Lower leg skin (tissue), 4 donors: ENCODE data around the gene TBC1D8. TPM values are rescaled to one million over a fixed set of nuclear protein-coding genes. Genes with fewer than 3 reads are reported as not detected.

Source experiments
- DNase-seq, 2 donors: peaks; one replicate each; pipeline ENCODE4 v3.0.0-alpha.2; 2019; ENCODE audit warnings: low spot score in 2 of 2
- H3K4me3 ChIP-seq: fragments of 200-600 bp; sonication (generic); 2 replicates; pipeline ENCODE4 v1.5.1; 2017; ENCODE audit warnings: mild to moderate bottlenecking, low read depth; ENCODE audit not compliant: poor library complexity, severe bottlenecking
- POLR2A ChIP-seq, 2 donors: fragments of 450-650 bp; IDR thresholded peaks; one replicate each; pipeline ENCODE4 v1.6.1; 2016 to 2017; ENCODE audit warnings: antibody characterized with exemption in 2 of 2, mild to moderate bottlenecking in 1 of 2, moderate library complexity in 1 of 2
- whole genome bisulfite sequencing, 2 donors: methylation state at CpG; one replicate each; pipeline ENCODE4 v1.1.5; 2018; 5-methylcytosine and 5-hydroxymethylcytosine counted together
- intact Hi-C: fragments of 100-400 bp; cut with DNase I; formaldehyde crosslinking; loops from one replicate; pipeline ENCODE4 v1.15.0; 2023; ENCODE audit warnings: low total_unique reads
- total RNA-seq, 4 donors: library from RNA; depleted of rRNA; stranded (reverse); fragments of >200 nt; gene quantifications; one replicate each; pipeline ENCODE4 v1.1.0, GENCODE V29; 2016
- TF ChIP-seq, protein P1 (sequence below), 3 donors: fragments of 450-650 bp; IDR thresholded peaks; one replicate each; pipeline ENCODE4 v1.5.1; 2016; ENCODE audit warnings: antibody characterized with exemption in 3 of 3, mild to moderate bottlenecking in 3 of 3, moderate library complexity in 2 of 3

The TBC1D8 gene
- total RNA-seq, 4 donors from 2014 or later = 29.4 to 102 (median 46.1) TPM

DNA sequence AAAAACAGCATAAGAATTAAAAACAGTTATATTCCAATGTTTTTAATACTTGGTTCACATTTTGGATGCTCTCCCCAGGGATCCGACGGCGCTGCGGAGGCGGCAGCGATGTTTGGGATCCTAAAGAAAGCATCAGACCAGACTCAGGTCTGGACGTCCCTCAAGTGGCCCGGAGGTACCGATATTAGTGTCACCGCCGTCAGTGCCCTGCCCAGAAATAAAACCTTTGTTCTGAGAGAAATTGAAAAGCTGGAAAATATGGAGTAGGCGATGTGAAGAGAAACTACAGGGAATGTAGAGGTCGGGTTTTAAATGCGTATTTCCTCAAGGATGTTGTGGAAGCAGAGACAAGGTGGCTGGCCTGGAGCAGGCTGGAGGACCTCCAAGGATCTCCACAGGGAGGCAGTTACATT, 683 bp upstream of the TBC1D8 start:
- peak overlapping the region; percentile 42 for H3K4me3 ChIP-seq
- intact Hi-C loops = loop anchor here (5.0 kb wide), 2 partner anchors 115 to 140 kb away; no protein-coding TSS in a partner anchor
- WGBS, 2 donors = 3 to 4% methylated on average over 14 of the region's 14 CpGs
- no peak for TF ChIP-seq POLR2A (IDR thresholded peaks at IDR 0.05)
- TF ChIP-seq, protein P1, sequence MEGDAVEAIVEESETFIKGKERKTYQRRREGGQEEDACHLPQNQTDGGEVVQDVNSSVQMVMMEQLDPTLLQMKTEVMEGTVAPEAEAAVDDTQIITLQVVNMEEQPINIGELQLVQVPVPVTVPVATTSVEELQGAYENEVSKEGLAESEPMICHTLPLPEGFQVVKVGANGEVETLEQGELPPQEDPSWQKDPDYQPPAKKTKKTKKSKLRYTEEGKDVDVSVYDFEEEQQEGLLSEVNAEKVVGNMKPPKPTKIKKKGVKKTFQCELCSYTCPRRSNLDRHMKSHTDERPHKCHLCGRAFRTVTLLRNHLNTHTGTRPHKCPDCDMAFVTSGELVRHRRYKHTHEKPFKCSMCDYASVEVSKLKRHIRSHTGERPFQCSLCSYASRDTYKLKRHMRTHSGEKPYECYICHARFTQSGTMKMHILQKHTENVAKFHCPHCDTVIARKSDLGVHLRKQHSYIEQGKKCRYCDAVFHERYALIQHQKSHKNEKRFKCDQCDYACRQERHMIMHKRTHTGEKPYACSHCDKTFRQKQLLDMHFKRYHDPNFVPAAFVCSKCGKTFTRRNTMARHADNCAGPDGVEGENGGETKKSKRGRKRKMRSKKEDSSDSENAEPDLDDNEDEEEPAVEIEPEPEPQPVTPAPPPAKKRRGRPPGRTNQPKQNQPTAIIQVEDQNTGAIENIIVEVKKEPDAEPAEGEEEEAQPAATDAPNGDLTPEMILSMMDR (IDR thresholded peaks at IDR 0.05) = no peak
- no peak for DNase-seq

DNA sequence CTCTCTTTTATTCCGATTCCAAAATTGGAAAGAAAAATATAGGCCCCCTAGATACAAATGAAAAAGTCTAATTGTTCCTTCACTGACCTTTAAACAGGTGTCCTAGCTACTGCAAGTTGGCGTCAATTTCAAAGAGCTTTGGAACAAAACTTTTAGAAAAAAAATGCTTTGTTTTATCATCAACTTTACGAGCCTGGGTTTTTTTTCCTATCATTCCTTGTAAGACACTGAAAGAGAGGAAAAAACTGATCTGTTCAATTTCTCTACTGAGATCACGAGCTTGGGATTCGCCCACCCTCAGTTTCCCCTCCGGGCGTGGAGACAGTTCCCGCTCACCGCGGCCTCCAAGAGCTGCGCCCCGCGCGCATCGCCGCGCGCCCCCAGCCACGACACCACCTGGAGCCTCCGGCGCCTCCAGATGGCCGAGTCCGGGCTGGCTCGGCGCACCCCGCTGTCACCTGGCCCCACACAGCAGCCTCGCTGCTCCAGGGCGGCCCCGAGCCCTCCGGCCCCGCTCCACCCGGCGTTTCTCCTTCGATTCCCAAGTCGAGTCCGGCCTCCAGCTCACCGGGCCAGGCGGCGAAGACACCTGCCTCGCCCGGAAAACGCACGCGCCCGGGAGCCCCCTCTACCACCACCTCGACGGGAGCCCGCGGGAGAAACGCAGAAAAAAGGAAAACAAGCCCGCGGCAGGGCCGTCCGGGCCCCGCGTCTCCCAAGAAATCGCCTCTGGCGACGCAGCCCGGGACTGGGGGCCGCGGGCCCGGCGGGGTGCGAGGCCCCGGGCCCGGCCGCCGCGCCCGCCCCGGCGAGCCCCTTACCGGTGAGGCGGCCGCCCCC, 656 bp downstream of the TBC1D8 start:
- WGBS, 2 donors = 3% methylated on average over 35 to 74 of the region's 76 CpGs
- H3K4me3 ChIP-seq = peak overlapping the region; percentile 71
- peak in 1 of 2 donors; percentile 87 for DNase-seq
- TF ChIP-seq, protein P1 (IDR thresholded peaks at IDR 0.05) = no peak
- TF ChIP-seq POLR2A (IDR thresholded peaks at IDR 0.05) = no peak
- intact Hi-C loops = loop anchor here (5.0 kb wide), 2 partner anchors 113 to 138 kb away; no protein-coding TSS in a partner anchor

DNA sequence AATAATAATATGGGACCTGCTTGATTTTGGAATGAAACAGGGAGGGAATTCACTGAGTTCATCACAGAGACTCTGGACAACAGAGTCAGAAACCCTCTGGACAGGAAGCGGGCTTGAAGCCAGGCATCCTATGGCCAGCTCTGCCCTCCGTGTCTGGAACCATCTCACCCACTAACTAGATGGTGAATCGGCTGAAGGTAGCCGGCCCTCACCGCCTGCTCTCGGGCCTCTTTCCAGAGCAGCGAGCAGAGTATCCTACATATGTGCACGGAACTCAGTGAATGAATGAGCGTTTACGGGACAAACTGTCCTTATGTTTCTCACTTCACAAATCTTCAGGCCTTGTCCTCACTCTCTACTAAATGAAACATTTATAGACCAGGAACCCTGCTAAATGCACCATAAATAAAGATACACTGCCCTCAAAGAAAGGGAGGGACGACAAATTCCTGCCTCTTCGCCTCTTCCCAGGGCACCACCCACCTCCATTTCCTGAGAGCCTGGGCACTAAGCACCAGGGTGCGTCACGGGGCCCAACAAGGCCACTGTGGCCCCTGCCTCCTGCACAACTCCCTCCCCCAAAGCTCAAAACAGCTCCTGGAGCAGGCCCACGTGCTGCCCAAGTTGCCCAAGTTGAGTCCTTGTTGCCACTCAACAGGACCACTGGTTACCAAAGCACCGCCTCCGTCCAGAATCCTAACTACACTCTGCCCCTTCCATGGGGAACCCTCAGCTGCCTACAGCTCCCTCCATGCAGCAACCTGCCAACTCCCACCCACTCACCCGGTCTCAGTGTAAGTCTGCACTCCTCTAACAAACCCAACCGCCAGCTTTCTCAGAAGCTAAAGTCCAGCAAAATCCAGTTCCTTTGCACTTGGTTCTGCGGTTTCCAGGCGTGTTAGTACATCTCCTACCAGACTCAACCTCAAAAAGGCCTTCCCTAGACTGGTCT, 1.7 kb downstream of the TBC1D8 start:
- 75 to 82% methylated on average over 21 of the region's 21 CpGs for WGBS, 2 donors
- TF ChIP-seq POLR2A (IDR thresholded peaks at IDR 0.05) = no peak
- TF ChIP-seq, protein P1 (IDR thresholded peaks at IDR 0.05) = no peak
- peak overlapping the region; percentile 71 for H3K4me3 ChIP-seq
- no peak for DNase-seq
- intact Hi-C loops = loop anchor here (5.0 kb wide), 2 partner anchors 112 to 137 kb away; no protein-coding TSS in a partner anchor

DNA sequence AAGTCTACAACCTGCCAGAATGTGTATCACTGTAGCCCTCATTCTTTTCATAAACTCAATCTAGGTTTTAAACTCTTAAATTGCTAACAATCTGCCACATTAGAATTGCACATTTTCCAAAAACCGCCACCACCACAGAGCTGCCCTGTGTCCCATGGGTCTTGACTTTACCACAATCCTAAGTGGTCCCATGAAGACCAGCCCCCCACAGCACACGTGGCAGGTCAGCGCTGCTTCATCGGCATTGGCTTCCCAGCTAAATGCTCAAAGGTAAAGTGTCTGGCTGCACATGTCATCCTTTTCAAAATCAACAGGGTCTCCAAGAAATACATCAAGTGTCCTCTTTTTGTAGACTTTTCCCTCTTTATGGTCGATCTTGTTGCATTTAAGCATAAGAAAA, 2.4 kb downstream of the TBC1D8 start:
- intact Hi-C loops = no loop called here
- no peak overlapping the region for H3K4me3 ChIP-seq
- WGBS, 2 donors = 94 to 95% methylated on average over 5 of the region's 5 CpGs
- DNase-seq = no peak
- TF ChIP-seq, protein P1 (IDR thresholded peaks at IDR 0.05) = no peak
- TF ChIP-seq POLR2A (IDR thresholded peaks at IDR 0.05) = no peak

DNA sequence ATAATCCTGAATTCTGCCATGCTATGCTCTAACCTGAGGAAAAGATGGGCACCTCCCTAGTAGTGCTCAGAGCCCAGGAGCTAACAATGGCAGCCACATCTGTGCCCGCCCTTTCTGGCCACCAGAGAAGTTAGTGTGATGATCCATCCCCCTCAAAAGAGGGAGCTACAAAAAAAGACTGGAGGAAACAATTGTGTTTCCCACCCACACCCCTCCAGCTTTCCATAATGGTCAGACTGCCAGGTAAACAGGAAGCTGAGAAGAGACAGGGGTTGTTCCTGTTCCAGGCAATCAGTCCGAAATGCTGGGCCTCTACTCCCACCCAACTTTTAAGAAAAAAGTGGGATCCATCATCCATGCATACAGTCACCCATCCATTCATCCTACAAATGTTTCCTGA, 3.2 kb downstream of the TBC1D8 start:
- TF ChIP-seq POLR2A (IDR thresholded peaks at IDR 0.05) = no peak
- TF ChIP-seq, protein P1 (IDR thresholded peaks at IDR 0.05) = no peak
- WGBS, 2 donors = 61 to 95% methylated on average over 2 of the region's 2 CpGs
- H3K4me3 ChIP-seq = no peak overlapping the region
- intact Hi-C loops = no loop called here
- DNase-seq = no peak
